Muscle of back (tissue), 13 donors: ENCODE data around the gene TMEM74B. TPM values are rescaled to one million over a fixed set of nuclear protein-coding genes. Genes with fewer than 3 reads are reported as not detected.
"Not testable (repeated sequence)": the region's sequence is repeated elsewhere in the genome, so short reads cannot be mapped to it uniquely, and the experiment has no call there.

Experiments used
- DNase-seq, 3 donors: peaks; one replicate each; pipeline versions ENCODE4 v3.0.0 to v3.0.0-alpha.2; 2013
- long read RNA-seq, 9 donors: transcript quantifications; one replicate each; lab custom pipeline, GENCODE V29; 2026
- polyA plus RNA-seq, 10 donors: library from polyadenylated mRNA; unstranded; fragments of 120-200 nt; gene quantifications; one replicate each; pipeline ENCODE4 v1.2.1, GENCODE V29; 2013; ENCODE audit not compliant: insufficient read length in 10 of 10

The TMEM74B gene
- polyA plus RNA-seq = 1 to 10 TPM; 2.0 to 5.0 (median 3.3) TPM
- long read RNA-seq, donor 1 = 0 reads
- long read RNA-seq, donor 2, partial matches to known transcripts = 0 of 1 reads
- long read RNA-seq, donor 2, other reads (novel, unspliced or antisense) = 0 of 1 reads
- long read RNA-seq, donor 3 = 0 reads
- long read RNA-seq, donor 4 = 0 reads
- long read RNA-seq, donor 5 = 0 reads
- long read RNA-seq, donor 6 = 0 reads
- long read RNA-seq, donor 7, partial matches to known transcripts = 0 of 3 reads
- long read RNA-seq, donor 7, other reads (novel, unspliced or antisense) = 0 of 3 reads
- long read RNA-seq, donor 8 = 0 reads
- long read RNA-seq, donor 9 = 0 reads

DNA sequence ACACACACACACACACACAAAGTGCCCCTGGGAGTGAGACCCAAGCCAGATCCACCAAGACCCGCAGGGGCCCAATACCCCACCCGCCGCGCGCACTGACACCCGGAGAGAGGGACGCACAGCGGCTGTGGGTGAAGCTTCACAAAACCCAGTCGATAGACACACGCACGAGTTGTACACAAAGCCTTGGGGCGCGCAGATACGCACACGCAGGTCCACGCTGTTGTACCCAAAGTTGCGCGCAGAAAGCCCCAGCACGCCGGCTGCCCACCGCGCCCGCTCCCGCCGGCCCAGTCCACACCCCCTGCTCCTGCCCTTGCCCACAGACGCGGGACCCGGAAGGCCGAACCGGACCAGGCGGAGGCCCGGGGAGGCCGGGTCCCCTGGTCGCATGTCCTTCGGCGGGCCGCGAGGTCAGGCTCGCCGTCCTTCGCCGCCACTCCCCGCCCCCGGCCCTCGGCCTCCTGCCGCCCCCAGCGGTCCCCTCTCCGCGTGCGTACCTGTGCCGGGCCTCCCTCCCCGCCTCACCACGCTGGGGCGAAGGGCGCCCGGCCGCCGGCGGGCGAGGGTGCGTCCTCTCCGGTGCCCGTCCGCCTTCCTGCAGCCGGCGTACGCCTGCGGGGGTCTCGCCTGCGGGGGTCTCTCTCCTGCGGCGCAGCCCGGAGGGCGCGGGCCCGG is at the start of gene TMEM74B:
TMEM74B (minus strand) TSS at position 344 of the 678 bp plus-strand sequence. CDS start 1,180 bp downstream, outside the sequence.
- no peak for DNase-seq

DNA sequence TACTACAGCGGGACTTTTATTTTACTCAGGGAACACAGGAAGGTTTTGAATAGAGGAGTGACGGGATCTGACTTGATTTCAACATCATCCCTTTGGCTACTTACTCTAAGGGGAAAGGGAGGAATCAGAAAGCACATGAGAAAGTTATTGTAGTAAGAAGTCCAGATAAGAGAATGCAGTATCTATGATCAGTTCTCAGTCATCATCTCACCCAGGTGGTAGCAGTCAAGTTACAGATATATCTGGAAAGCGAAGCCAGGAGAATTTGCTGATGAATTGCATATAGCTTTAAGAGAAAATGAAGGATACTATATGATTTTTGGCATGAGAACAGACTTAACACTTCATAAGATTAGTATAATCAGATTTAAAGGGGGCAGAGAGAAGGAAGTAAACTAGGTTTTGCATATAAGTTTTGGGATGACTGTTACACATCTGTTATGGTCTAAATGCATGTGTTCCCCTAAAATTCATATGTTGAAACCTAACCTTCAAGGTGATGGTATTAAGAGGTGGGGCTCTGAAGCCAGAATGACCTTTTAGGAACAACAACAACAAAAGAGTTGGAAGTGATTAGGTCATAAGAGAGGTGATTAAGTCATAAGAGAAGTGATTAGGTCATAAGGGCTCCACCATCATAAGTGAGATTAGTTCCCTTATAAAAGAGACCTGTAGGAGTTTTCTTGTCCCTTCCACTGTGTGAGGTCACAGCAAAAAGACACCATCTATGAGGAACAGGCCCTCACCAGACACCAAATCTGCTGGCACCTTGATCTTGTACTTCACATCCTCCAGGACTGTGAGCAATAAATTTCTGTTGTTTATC is 47.7 kb upstream of the TMEM74B start:
- DNase-seq = no peak

DNA sequence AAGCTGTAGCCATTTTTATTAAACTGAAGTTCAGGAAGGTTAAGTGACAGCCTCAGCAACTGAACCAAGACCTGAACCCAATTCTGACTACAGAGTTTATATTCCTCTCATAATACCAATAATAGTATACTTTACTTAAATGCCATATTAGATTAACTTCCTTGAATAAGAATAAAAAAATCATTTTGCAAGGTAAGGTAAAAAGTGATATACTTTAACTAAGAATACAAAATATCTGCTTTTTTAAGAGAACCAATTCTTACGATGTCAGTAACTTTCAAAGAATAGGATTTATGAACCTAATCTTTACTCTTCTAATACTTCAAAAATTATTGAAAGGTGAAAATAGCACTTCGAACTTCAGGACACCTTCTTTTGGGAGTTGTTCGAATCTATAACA is 44.8 kb upstream of the TMEM74B start:
- no peak for DNase-seq

DNA sequence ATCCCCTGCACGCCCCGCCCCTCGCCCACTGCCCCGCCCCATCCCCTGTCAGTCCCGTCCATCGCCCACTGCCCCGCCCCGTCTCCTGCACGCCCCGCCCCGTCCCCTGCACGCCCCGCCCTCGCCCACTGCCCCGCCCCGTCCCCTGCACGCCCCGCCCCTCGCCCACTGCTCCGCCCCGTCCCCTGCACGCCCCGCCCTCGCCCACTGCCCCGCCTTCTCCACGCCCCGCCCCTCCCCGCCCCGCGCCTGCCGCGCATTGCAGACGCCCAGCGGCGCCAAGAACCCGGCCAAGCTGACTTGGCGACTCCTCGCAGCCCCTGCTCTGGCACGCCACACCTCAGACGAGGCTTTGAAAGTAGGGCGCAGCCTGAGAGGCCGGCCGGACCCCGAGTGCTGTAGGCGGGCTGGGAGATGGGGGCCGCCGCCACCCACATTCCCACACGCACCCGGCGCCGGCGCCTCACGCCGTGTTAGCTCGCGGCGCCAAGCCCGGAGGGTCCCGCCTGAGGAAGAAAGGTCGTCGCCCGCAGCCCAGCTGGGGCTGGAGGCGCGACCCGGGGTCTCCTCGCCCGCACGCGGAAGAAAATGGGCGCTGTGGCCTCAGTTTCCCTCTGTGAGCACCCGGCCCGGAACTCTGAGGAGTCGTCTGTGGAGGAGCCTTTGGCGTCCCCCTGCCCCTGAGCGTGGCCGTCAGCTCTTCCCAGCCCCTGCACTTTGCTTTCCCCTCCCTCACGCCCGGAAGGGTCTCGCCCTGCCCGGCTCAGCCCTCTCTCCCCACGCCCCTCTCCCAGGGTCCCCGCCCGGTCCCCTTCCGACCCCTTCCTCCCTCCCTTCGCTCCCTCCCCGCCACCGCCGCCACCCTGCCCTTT is 41.2 kb upstream of the TMEM74B start, which contains the start of gene RAD21L1:
RAD21L1 (plus strand) TSS at position 262 of the 872 bp plus-strand sequence. CDS start 2,410 bp downstream, outside the sequence.
- DNase-seq = peak; percentile 31 to 54 (median 37)

DNA sequence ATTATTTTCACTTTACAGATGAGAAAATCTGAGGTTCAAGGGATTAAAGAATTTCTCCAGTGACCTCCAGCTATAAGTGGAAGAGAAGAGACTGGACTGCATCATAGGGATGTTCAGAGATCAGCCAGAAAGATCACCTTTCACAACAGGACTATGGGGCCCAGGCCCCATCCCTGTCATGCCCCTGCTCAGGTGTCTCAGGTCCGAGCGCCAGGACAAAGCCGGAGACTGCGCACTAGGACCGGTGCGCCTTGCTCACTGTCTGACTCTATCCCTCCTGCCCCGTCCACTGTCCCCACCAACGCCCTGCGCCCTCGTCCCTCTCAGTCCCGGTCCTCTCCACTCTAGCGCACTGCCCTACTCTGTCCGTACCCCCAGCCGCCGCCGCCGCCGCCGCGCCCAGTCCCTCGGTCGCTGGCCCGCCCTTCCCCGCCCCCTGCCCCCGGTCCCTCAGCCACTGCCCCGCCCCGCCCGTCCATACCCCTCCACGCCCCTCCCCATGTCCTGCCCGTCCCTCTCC is 40.5 kb upstream of the TMEM74B start:
- peak in 1 of 3 donors; percentile 36 for DNase-seq

DNA sequence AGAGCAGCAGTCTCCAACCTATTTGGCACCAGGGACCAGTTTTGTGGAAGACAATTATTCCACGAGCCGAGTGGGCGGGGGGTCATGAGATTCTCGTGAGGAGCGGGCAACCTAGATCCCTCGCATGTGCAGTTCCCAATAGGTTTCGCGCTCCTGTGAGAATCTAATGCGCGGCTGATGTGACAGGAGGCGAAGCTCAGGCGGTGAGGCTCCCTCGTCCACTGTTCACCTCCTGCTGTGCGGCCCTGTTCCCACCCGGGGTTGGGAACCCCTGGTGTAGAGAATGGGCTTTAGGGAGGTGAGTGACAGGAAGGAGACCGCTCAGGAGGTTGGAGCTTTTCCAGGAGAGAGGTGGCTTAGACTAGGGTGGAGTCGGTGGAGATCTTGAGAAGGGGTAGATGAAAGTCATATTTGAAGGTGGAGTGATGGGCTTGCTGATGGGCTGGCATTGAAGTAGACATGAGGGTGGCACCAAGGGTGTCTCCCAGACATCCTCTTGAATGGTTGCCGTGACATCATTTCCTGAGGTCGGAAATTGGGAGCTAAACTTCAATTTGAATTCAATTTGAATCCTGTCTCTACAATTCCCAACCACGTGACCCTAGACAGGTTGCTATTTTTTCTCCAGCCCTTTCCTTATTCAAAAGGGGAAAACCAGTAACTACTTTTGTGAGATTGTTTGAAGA is 39.6 kb upstream of the TMEM74B start:
- no peak for DNase-seq

DNA sequence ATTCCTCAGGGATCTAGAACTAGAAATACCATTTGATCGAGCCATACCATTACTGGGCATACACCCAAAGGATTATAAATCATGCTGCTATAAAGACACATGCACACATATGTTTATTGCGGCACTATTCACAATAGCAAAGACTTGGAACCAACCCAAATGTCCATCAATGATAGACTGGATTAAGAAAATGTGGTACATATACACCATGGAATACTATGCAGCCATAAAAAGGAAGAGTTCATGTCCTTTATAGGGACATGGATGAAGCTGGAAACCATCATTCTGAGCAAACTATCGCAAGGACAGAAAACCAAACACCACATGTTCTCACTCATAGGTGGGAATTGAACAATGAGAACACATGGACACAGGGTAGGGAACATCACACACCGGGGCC is 38.0 kb upstream of the TMEM74B start:
- not testable (repeated sequence) for DNase-seq

DNA sequence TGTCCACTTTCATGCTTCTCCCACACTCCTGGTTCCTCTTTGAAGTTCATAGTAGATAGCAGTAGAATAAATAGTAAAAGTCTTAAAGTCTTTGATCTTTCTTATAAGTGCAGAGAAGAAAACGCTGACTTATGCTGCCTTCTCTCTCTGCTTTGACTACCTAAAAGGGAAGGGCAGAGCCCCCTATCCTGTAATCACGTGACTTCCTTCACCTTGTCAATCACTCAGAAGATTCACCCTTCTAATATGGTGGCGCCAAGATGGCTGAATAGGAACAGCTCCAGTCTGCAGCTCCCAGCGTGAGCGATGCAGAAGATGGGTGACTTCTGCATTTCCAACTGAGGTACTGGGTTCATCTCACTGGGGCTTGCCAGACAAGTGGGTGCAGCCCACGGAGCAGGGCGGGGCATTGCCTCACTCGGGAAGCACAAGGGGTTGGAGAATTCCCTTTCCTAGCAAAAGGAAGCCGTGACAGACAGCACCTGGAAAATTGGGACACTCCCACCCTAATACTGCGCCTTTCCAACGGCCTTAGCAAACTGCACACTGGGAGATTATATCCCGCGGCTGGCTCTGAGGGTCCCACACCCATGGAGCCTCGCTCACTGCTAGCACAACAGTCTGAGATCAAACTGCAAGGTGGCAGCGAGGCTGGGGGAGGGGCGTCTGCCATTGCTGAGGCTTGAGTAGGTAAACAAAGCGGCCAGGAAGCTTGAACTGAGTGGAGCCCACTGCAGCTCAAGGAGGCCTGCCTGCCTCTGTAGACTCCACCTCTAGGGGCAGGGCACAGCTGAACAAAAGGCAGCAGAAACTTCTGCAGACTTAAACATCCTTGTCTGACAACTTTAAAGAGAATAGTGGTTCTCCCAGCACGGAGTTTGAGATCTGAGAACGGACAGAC is 32.0 kb upstream of the TMEM74B start:
- not testable (repeated sequence) for DNase-seq

DNA sequence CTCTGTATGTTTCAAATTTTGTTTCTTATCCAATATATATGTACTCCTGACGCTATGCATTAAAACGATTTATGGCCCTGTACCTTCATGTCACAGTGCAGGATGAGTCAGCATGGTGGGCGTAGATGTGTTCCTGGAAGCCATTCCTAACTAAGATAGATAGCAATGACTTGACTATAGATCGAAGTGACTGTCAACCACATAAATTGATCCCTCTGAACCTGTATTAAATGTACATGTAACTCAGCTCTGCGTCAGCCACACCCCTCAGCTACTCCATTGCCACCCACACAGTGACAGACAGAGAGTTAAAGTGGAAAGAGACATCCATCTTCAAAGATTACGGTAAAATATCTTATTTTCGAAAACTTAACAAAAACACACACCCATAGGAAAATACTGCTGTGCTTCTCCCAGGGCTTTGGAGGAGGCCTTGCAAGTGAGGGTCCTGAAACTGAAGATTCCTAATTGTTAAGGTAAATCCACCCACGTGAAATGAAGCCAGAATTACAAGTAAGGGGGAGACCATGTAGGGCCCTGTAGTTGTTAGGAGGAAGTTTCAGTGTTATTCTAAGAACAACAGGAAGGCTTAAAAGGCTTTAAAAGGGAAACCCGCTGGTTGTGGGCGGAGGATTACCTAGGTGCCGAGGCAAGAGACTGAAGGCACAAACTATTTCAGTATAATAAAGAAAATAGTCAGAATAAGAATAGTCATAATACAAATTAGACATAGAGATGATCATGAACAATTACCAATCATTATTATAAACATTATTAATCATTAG is 30.8 kb upstream of the TMEM74B start:
- DNase-seq = no peak

DNA sequence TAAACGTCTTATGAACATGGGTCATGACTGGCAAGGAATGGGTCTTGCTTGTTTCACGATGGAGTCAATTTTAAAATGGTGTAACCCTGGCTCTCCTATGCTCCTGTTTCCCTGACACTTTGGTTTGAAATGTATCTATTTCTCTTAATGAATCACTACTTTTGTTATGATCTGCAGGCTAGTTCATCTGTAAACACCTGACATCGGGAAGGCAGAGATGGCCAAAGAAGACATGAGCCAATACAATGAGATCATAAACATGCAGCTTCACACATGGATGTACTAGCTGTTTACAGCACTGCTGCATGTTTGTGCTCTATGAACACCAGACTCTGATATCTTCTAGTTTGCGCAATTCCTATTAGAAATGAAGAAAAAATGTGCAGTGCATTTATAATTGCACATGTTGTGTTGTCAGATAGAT is 30.1 kb upstream of the TMEM74B start:
- no peak for DNase-seq

DNA sequence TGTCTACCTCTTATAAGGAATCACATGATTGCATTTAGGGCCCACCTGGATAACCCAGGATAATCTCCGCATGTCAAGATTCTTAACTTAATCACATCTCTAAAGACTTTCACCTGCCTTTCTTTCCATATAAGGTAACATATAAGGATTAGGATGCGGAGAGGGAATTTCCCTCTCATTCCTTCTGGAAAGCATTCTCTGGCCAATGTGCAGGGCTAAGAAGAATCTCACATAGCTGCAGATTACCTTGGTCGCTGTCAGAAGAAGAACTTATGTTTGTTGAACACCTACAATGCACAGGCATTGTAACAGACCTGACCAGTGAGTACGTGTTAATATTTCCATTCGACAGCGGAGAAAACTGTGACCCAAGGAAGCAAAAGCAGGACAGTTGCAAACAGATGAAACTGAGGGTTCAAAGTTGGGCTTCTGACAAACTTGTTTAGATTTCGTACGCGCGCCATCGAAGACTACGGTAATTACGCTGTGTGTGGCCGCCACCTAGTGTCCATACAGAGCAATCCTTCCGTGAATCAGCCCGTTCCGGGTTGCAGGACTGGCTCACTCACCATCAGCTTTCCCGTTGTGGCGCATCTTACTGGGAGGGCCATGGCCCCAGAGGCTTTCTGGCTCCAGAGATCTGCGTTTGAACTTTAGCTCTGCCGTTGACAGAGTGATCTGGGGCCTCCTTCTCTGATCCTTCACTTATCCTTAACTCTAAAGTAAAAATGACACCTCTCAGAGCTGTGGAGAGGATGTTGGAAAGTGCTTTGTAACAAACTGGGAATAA is 28.0 kb upstream of the TMEM74B start:
- peak; percentile 34 to 73 (median 64) for DNase-seq

DNA sequence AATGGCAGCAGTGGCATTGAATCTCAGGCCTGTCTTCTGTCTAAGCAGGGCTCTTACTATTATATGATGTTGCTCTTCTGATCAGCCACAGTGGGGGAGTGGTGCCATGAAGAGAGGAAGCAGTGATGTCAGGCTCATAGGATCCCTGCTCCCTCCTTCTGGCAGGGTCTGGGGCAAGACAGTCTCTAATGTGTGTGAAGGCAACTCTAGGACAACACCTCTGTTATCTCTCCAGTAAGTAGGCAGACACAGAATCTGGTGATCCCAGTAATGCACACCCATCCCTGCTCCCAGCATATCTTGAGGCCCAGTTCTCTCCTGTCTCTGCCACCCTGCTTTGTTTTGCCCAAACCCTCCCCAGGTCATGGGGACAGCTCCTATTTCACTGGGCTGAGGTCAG is 27.2 kb upstream of the TMEM74B start:
- no peak for DNase-seq

DNA sequence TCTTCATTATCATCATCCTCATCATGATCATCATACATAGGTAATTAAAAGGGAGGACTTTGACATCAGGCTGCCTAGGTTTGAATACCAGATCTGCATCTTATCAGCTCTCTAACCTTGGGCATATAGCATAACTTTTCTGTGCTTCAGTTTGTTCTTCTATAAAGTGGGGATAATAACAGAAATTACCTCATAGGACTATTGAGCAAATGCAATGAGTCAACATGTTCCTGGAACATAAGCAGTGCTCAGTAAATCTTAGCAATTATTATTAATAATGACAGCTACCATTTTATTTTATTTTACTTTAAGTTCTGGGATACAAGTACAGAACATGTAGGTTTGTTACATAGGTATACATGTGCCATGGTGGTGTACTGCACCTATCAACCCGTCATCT is 25.7 kb upstream of the TMEM74B start:
- DNase-seq = no peak

DNA sequence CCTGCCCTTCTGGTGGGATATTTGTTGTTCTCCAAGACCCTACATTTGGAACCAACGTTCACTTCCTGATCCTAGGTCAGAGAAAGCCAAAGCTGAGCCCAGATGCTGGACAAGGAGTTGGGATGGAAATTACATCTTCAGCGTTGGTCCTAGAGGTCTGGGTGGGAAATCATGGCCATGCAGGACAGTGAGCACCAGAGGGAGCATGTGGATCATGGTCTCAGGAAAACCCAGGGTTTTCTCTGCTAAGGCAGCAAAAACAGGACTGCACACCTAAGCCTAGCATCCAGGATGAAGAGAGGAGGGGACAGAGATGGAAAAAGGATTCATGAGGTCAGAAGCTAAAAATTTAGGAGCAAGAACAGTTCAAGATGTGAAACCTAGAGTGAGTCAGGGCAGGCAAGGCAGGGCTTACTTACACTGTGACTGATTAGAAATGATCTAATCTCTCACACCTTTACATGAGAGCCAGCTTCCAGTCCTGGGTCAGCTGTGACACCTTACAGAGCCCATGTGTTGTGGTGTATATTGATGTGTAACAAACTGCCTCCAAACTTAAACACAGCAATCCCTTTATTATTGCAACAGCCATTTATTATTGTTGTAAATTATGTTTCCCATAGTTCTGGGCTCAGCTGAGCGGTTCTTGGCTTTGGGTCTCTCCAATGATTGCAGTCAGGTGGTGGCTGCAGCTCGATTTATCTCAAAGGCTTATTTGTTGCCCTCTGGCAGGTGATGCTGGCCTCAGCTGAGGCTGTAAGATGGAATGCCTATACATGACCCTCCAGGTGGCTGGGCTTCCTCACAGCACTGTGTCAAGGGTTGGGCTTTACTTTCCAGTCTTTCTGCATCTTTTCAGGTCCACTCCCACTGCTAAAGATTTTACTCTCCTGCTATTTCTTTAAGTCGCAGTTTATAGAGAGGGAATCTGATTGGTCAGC is 24.9 kb upstream of the TMEM74B start:
- DNase-seq = no peak

DNA sequence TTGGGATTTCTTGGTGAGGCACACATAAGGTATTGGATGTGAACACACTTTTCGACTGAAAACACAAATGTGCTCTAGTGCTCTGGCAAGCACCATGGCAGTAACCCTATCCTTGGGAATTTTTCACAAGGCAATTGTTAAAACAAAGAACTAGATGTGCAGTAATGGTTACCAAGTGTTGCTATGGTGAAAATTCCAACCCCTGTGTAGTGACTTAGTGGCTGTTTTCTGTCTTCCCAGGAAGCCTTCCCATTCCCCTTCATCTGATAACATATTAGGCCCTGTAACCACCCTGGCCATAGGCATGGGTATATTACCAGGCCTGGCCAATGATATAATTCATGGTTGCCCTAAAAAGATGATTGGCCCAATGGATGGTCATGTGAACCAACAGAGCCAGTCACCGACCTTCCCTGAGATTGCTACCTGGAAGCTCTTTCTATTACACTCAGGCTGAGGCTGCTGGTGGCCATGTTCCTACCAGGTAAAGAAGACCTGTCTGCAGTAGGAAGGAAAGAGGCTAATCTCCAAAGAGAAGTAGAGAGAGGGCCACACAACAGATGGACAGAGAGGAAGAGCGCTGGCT is 22.6 kb upstream of the TMEM74B start:
- no peak for DNase-seq
